Measurements from ENCODE around the gene NIPAL3. TPM values are rescaled to one million over a fixed set of nuclear protein-coding genes. Genes with fewer than 3 reads are reported as not detected.
"Not testable (repeated sequence)": the region's sequence is repeated elsewhere in the genome, so short reads cannot be mapped to it uniquely, and the experiment has no call there.

Gene NIPAL3
- total RNA-seq, 1 experiment from 2014 or later, result 23.0 TPM

DNA sequence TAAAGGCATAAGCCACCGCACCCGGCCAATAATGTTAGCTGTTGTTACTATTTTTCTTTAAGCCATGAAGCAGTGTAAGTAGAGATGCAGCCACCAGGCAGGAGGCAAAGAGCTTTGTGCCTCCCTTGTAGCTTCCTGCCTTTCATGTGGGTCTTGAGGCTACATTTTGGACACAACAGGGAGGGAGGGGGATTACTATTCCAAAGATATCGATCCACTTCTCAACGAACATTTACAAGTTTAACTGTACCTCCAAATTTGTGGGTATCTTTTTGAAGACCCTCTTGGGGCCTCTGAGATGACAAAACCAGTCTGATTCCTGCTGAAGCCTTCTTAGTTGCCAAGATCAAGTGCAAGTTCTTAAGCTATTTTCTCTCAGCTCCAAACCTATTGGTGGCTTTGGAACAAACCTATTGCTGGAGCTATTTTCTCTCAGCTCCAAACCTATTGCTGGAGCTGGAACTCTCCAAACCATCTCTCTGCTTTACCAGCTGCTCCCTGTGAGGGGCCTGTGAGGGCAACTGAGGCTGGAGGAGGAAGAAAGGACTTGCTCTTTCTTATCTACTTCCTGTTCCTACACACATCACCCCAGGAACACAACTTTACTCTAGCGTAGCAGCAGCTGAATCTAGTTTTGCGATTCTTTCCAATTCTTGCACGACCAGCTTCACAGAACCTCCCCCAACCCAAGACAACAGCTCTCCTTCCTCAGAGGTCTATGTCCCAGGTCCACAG is 70.9 kb downstream of the NIPAL3 start:
- no peak for DNase-seq (ENCODE audit: extremely low read depth, low read depth)

DNA sequence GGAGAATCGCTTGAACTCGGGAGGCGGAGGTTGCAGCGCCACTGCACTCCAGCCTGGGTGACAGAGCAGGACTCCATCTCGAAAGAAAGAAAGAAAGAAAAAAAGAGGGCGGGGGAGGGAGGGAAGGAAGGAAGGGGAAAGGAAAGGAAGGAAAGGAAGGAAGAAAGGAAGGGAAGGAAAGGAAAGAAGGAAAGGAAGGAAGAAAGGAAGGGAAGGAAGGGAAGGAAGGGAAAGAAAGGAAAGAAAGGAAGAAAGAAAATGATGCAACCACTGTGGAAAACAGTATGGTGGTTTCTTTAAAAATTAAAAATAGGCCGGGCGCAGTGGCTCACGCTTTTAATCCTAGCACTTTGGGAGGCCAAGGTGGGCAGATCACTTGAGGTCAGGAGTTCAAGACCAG is 71.9 kb downstream of the NIPAL3 start:
- no peak for DNase-seq (ENCODE audit: extremely low read depth, low read depth)

DNA sequence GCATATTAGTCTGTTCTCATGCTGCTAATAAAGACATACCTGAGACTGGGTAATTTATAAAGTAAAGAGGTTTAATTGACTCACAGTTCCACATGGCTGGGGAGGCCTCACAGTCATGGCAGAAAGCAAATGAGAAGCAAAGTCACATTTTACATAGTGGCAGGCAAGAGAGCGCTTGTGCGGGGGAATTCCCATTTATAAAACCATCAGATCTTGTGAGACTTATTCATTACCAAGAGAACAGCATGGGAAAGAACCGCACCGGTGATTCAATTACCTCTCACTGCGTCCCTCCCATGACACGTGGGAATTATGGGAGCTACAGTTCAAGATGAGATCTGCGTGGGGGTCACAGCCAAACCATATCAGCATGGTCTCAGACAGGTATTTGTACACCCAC is 72.6 kb downstream of the NIPAL3 start:
- DNase-seq (ENCODE audit: extremely low read depth, low read depth), result not testable (repeated sequence)

DNA sequence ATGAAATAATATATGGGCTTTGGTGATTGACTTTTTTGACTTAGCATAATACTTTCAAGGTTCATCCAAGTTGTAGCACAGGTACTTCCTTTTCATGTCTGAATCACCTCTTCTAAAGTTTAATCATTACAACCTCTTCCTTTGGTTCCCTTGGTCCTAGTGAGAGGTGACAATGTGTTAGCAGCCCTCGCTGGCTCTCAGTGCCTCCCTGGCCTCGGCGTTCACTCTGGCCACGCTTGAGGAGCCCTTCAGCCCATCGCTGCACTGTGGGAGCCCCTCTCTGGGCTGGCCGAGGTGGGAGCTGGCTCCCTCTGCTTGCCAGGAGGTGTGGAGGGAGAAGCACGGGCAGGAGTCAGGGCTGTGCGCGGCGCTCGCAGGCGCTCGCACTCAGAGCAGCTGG is 74.1 kb downstream of the NIPAL3 start:
- no peak for DNase-seq (ENCODE audit: extremely low read depth, low read depth)

DNA sequence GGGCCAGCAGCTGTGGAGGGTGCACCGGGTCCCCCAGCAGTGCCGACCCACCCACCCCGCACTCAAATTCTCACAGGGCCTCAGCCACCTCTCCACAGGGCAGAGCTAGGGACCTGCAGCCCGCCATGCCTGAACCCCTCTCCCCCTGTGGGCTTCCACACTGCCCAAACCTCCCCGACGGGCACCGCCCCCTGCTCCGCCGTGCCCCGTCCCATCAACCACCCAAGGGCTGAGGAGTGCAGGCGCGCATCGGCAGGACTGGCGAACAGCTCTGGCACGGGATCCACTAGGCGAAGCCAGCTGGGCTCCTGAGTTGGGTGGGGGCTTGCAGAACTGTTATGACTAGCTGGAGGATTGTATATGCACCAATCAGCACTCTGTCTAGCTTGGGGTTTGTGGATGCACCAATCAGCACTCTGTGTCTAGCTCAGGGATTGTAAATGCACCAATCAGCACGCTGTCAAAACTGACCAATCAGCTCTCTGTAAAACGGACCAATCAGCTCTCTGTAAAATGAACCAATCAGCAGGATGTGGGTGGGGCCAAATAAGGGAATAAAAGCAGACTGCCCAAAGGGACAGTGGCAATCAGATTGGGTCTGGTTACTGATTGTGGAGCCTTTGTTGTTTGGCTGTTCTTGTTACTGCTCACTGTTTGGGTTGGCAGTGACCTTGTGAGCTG is 74.6 kb downstream of the NIPAL3 start:
- no peak for DNase-seq (ENCODE audit: extremely low read depth, low read depth)

DNA sequence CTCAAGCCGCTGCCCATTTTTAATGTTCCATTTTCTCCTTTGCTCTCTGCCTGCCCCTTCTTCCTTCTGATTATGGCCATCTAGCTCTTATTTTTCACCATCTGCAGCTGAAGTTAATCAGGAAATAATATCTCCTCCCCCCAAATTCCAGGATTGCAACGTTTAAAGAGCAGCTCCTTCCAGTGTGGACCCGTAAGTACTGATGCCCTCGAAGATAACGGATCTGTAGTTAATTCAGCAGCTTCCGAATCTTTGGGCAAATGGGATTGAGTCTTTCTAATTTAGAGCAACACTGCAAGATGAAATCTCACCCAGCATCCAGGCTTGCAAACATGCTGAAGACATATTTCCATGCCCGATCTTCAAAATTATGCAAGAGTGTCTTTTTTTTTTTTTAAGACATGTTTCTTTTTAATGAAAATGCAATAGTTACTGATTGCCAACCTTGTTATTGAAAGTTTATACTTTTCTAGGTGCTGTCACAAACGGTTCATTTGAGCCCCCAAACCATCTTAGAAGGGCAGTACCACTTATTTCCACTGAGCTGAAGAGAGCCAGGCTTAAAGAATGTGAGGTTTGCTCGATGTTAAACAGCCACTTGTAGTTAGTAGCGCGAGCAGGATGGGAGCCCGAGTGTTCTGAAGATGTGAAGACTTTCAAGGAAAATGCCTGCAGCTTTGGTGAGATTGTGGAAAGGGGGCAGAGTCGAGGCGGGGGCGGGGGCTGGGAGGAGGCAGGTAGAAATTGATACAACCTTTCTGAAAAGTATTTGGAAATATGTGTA is 76.2 kb downstream of the NIPAL3 start:
- DNase-seq (ENCODE audit: extremely low read depth, low read depth), result no peak

DNA sequence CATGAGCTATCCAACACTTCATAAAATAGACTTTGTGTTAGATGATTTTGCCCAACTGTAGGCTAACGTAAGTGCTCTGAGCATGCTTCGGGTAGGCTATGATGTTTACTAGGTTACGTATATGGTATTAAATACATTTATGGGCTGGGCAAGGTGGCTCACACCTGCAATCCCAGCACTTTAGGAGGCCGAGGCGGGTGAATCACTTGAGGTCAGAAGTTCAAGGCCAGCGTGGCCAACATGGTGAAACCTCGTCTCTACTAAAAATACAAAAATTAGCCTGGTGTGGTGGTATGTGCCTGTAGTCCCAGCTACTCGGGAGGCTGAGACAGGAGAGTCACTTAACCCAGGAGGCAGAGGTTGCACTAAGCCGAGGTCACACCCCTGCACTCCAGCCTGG is 77.3 kb downstream of the NIPAL3 start:
- DNase-seq (ENCODE audit: extremely low read depth, low read depth), result not testable (repeated sequence)

DNA sequence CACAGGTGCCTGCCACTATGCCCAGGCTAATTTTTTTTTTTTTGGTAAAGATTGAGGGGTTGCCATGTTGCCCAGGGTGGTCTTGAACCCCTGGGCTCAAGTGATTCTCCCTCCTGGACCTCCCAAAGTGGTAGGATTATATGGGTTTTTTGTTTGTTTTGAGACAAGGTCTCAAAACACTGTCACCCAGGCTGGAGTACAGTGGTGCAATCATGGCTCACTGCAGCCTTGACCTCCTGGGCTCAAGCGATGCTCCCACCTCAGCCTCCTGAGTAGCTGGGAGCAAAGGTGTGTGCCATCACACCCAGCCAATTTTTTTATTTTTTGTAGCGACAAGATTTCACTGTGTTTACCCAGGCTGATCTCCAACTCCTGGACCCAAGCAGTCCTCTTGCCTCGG is 78.2 kb downstream of the NIPAL3 start:
- DNase-seq (ENCODE audit: extremely low read depth, low read depth), result no peak

DNA sequence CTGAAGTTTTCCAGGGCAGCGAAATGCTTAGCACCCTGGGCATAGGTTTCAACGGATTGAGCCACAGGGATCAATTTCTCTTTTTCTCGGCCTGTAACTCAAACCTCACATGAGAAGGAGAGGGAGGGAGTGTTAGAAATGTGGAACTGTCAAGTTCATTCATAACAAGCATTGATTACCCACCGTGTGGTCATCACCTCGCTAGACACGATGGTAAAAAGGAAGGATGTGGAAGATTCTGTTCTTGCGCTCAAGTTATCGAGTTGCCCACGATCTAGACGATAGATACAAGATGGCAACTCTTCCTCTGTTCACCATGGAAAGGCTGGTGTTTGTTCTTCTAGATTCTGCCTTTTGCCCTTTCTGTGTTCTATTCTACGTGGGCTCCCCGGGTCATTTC is 83.0 kb downstream of the NIPAL3 start:
- no peak for DNase-seq (ENCODE audit: extremely low read depth, low read depth)

DNA sequence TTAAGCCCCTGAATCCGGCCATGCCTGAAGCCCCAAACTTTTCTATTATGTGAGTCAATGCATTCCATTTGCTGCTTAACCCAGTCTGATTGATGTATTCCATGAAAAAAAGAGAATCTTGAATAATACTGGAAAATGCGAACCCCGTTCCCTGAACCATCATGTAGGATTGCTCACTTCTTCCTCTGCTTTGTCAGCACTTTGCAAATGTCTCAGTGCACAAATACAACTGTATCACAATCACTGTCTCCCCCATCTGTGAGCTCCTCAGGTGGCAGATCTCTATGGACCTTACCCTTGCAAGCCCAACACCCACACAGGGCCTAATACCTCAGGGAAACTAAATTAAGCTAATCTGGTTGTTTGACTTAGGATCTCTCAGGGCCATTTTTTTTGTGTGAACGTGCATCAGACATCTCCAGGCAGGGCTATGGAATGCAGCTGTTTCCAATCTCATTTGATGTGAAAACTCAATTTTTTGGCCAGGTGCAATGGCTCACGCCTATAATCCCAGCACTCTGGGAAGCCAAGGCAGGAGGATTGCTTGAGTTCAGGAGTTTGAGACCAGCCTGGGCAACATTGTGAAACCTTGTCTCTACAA is 84.9 kb downstream of the NIPAL3 start:
- no peak for DNase-seq (ENCODE audit: extremely low read depth, low read depth)

DNA sequence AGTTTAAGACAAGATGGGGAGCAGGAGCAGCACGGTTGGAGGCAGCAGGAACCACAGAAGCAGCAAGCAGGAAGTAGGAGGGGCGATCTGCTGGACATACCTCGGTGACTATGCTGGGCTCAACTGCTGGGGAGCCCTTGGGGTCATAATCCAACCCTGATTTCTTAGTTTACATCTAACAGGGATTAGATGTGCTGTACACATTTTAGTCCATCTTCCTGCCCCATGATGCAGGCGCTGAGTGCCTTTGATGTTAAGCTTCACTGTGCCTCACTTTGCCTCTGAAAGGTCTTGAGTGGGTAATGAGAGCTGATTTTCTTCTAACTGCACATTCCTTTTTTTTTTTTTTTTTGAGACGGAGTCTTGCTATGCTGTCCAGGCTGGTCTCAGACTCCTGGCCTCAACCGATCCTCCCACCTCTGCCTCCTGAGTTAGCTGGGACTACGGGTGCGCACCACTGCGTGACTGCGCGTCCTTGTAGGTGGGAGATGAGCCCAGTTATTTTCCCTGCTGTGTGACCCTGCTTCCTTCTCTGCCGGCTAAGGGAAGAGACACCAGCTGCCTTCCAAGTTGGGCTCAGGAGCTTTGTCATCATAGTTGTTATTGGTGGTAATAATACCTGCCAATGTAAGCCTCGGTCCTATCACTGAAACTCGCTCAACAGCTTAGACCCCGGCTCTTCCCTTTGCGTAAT is 85.9 kb downstream of the NIPAL3 start:
- peak; percentile 11 for DNase-seq (ENCODE audit: extremely low read depth, low read depth)

DNA sequence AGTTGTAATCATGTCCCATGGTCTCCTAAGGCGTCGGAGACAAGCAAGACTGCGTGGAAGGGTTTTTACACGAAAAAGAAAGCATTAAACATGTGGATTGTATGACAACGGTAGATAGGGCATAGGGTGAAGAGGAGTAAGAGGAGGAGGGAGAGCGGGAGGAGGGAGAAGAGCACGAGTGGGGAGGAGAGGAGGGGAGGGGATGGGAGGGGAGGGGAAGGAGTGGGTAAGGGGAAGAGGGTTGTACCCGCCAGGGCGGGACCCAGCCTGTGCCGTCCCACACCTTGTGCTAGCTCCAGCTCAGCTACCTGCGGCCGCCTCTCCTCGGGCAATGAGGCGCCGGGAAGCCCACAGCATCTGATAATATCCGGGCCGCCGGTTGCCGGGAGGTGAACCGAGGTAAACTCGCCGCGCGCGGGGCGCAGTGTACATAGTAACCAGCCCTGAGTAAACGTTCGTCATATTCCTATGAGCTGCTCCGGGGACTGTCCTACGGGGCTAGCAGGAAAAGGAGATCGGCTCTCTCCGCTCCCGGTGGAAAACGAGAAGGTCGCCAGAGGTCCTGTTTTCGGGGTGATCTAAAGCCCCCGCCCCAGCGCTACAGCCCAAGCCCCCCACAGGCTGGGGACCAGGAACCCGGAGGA is 86.6 kb downstream of the NIPAL3 start:
- DNase-seq (ENCODE audit: extremely low read depth, low read depth), result peak; percentile 39

DNA sequence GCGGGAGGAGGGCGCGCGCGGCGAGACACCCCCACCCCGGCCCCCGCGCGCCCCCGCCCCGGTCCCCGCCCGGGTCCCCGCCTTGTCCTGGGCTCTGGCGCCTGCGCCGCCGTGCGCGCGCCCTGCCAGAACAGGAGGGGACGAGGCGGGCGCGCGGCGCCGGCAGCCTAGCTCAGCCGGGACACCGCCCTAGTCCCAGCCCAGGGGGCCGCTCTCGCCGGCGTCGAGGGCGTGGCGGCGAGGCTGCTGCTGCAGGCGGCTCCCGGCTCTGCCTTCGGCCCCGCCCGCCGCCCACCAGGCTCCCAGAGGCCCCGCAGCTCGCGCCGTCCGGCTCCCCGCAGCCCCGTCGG is 87.1 kb downstream of the NIPAL3 start, which contains the start of gene RCAN3:
TSS of gene RCAN3 (plus strand) at position 128 of the 350 bp plus-strand sequence. CDS start 11,537 bp downstream, outside the sequence.
- DNase-seq (ENCODE audit: extremely low read depth, low read depth), result peak; percentile 78

DNA sequence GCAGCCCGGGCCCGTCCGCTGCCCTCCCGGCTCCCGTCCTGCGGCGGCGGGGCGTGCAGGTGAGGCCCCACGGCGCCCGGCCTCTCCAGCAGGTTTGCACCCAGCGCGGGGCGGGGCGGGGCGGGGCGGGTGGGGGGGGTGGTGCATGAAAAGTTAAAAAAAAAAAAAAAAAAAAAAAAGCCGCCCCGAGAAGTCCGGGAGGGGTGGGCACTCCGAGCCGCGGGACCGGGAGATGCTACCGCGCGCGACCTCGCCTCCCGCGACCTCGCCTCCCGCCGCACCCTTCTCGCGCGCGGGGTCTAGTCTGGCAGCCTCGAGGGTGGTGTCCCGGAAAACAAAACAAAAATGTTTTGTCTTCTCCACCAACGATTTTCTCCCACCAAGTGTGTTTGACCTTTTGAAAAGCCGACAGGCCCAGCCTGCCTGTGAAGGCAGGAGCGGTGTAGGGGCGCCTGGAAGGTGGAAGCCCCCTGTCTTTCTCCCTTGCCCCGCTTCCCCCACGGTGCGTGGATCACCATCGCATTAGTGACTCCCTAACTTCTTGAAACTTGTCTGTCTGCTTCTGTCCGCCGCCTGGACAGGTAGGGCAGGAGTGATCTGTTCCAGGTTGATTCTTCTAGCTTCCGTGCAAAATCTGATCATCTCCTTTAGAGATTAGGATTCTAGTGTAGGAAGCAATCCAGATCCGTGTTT is 87.6 kb downstream of the NIPAL3 start:
- no peak for DNase-seq (ENCODE audit: extremely low read depth, low read depth)

DNA sequence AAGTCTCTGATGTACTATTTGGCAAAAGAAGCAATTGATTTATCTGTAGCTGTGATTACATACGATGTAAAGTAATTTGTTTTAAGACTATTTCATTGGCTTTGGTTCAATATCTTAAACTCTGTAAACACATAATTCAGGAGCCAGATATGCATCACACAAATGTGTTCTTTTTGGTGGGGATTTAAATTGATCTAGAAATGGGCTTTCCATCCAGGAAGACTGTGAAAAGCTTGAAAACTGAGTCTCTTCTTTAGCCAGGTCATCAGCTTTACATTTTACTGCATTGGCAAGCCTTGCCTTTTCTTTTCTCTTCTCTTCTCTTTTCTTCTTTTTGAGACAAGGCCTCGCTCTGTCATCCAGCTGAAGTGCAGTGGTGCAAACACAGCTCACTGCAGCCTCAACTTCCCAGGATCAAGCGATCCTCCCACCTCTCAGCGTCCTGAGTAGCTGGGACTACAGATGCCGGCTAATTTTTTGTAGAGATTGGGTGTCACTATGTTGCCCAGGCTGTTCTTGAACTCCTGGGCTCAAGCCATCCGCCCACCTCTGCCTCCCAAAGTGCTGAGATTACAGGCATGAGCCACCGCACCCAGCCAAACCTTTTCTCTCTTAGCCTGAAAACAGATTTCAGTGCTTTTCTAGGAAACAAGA is 88.4 kb downstream of the NIPAL3 start:
- no peak for DNase-seq (ENCODE audit: extremely low read depth, low read depth)

DNA sequence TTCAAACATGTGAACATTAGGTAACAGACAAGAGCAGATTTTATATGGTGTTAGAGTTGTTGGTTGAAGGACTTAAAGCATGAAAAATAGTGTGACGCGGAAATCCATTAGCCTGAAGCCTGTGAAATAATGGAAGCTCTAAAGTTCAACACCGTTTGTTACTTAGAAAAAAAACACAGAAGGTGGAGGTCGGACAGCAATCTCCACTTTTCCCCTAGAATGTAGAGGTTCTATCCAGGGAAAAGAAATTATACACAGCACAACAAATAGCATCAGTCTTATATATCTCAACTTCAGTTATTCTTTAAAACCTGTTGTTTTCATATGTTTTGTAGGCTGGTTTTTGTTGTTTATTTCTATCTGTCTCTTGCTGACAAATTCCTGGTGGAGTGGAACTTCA is 89.0 kb downstream of the NIPAL3 start:
- no peak for DNase-seq (ENCODE audit: extremely low read depth, low read depth)

DNA sequence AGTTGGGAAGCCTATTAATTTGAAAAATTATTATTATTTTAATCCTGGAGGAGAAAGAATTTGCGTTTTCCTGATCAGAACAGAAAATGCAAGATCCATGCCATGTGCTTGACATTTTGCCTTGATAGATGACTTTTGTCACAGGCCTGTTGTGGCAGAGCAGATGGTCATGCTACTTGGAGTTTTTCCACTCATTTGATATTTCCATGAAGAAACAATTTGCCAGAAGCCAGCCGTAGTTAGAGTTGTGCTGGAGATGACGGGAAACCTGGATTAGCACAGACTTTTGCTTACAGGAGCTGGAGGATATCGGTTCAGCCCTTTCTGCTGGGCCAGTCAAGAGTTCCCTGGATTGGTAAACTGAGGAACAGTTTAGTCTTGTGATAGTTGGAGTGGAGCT is 90.2 kb downstream of the NIPAL3 start:
- DNase-seq (ENCODE audit: extremely low read depth, low read depth), result no peak

DNA sequence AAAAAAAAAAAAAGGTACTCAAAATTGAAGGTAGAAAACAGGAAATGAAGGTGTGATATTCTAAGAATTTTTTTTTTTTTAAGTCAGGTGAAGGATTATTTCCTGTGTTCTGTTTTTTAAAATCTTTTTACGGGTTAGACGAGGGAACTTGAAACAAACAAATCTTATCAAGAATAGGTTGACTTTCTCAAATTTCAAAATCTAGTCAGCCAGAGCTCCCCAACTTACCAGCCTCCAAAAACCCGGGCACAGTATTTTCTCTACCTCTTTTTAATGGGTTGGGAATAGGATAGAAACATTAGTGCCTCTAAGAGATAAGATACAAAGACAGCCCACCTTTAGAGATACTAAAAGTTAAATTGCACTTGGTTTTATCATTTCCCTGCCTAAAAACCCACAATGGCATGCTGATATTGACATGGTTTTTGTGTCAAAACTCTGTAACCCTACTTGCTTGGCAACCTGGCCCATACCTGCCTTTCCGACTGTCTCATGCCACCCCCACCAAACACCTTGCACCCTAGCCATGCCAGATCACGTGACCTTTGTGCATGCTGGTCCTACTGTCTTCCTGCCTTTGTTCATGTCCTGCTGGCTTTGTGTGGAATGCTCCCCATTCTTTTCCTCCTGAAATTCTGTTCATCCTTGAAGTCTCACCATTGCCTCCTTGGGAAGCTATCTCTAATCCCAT is 91.2 kb downstream of the NIPAL3 start:
- DNase-seq (ENCODE audit: extremely low read depth, low read depth), result no peak

Measured in NCI-H460 (cell line).